ENCODE results near the gene CTAG1B.
A peak's percentile ranks its signal among the peaks of the same experiment; 100 is the strongest.
"Not testable (repeated sequence)": the region's sequence is repeated elsewhere in the genome, so short reads cannot be mapped to it uniquely, and the experiment has no call there.

The CTAG1B gene

GRCh38 chrX:154620767-154621414 is 1.8 kb upstream of the CTAG1B start:
- DNase-seq (ENCODE audit: low read depth) = not testable (repeated sequence)

GRCh38 chrX:154613586-154613985 is 5.5 kb downstream of the CTAG1B start:
- not testable (repeated sequence) for DNase-seq (ENCODE audit: low read depth)

GRCh38 chrX:154611146-154611545 is 7.9 kb downstream of the CTAG1B start:
- not testable (repeated sequence) for DNase-seq (ENCODE audit: low read depth)

DNA sequence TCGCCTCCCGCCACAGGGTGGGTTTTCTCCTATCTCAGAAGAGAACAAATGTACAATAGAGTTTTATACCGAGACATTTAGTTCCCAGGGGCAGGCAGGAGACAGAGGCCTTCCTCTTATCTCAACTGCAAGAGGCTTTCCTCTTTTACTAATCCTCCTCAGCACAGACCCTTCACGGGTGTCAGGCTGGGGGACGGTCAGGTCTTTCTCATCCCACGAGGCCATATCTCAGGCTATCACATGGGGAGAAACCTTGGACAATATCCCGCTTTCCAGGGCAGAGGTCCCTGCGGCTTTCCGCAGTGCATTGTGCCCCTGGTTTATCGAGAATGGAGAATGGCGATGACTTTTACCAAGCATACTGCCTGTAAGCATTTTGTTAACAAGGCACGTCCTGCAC is 10.3 kb downstream of the CTAG1B start:
- DNase-seq (ENCODE audit: low read depth) = not testable (repeated sequence)

- not testable (repeated sequence) for DNase-seq (ENCODE audit: low read depth)
Measured at GRCh38 chrX:154607976-154608375, 11.1 kb downstream of the CTAG1B start.

DNA sequence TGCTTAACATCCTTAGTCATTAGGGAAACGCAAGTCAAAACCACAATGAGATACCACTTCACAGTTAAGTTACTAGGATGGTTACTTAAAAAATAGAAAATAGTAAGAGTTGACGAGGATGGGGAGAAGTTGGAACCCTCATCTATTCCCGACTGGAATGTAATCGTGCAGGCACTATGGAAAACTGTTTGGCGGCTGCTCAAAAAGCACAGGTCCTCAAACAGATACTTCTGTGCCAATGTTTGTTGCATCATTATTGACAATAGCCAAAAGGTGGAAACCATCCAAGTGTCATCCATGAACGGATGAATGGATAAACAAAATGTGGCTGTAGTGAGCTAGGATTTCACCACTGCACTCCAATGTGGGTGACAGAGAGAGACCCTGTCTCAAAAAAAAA is 11.7 kb downstream of the CTAG1B start:
- no peak for DNase-seq (ENCODE audit: low read depth)

- no peak for DNase-seq (ENCODE audit: low read depth)
Measured at GRCh38 chrX:154605566-154605965, 13.5 kb downstream of the CTAG1B start.

- peak; percentile 64 for DNase-seq (ENCODE audit: low read depth)
Measured at GRCh38 chrX:154603438-154604430, 15.3 kb downstream of the CTAG1B start.

GRCh38 chrX:154602766-154603437 is 16.2 kb downstream of the CTAG1B start:
- DNase-seq (ENCODE audit: low read depth) = no peak

DNA sequence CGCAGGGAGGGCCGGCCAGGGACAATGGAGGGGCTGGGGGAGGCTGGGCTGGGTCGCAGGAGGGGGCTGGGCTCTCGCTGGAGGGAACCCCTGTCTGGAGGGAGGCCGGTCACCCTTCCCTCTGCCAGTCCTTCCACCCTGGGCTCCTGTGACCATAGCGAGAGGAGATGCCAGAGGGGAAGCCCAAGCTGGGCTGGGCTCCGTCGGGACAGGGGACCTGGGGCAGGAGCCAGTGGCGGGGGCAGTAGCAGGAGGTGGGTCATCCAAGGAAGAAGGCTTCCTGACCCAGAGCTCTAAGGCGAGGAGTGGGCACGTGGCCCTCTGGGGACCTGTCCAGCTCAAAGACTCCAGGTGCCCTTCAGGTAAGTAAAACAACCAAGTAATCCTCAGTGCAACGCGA is 16.9 kb downstream of the CTAG1B start:
- no peak for DNase-seq (ENCODE audit: low read depth)

DNA sequence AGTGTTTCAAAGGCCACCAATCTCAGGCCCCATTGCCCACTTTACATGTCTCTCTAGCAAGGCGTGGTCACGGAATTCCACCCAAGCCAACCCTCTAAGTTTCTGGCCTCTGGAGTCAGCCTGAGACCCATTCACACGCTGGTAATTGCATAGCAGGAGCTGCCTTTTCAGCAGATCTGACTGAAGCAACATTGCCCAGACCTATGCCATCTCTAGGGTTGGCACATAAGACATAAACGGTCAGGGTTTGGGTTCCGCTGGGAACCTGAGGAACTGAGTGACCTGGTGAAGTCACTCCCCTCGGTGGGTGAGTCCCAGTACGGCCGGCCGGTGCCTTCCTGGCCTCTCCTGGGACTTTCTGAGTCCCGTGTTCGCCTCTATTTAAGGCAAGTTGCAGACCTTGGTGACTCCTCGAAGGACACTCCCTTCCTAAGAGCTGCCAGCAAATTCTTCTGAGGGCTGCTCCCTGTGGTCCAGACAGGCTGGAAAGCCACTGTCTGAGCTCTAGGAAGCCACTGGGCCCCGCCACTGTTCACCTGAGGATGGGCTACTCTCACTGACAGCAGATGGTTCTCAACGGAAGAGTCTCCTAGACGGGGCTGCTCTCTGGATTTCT is 18.2 kb downstream of the CTAG1B start:
- peak; percentile 33 for DNase-seq (ENCODE audit: low read depth)

DNA sequence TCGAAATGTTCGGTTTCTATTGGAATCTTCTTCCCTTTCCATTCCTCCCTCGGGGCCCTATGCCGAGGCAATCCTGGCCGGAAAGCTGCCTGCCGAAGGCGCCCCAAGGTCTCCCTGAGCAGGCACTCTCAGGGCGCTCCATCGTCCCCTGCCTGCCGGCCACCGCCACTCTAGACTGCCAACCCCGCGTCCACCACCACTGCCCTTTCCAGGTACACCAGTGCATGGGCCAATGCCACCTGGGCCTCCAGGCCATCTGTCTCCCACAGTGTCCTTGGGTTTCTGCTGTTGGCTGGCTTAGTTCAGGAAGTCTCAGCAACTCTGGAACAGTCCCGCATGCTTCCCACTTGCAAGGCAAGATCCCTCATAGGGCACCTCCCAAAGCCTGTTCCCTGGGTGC is 19.6 kb downstream of the CTAG1B start:
- no peak for DNase-seq (ENCODE audit: low read depth)

- no peak for DNase-seq (ENCODE audit: low read depth)
Measured at GRCh38 chrX:154598656-154599055, 20.4 kb downstream of the CTAG1B start.

DNA sequence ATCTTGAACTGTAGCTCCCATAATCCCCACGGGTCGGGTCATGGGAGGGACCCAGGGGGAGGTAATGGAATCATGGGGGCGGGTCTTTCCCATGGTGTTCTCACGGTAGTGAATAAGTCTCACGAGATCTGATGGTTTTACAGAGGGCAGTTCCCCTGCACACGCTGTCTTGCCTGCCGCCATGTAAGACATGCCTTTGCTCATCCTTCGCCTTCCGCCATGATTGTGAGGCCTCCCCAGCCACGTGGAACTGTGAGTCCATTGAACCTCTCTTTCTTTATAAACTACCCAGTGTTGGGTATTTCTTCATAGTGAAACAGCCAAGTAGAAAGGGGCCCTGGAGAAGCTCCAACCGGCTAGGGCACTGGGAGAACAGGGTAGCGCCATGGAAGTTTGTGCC is 21.9 kb downstream of the CTAG1B start:
- no peak for DNase-seq (ENCODE audit: low read depth)

DNA sequence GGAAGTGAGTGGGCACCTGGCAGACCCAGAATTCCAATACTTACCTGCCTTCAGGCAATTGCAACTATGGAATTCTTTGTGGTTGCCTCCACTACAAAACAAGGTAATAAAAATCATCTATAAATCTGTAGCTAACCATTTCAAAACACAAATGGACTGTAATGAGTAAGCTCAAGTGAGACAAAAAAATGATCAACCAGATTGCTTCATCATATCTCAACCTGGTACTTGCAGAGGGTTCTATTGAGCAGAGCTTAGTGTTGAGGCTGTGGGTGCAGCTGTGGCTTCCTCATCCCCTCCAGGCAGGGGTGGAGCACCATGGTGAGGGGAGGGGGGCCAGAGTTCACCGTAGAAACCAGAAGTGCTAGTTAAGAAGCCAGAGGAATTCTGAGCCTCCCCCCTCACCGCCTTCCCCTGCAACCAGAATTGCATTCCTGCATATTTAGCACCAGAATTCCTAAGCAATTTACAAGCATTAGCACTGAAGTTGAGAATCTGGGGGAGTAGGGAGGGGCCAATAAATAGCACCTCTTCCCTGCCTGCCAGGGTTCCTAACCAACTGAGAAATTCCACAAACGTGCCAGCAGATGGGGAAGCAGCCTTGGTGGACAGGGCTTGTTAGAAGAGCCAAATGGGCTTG is 22.7 kb downstream of the CTAG1B start:
- DNase-seq (ENCODE audit: low read depth) = peak; percentile 84

DNA sequence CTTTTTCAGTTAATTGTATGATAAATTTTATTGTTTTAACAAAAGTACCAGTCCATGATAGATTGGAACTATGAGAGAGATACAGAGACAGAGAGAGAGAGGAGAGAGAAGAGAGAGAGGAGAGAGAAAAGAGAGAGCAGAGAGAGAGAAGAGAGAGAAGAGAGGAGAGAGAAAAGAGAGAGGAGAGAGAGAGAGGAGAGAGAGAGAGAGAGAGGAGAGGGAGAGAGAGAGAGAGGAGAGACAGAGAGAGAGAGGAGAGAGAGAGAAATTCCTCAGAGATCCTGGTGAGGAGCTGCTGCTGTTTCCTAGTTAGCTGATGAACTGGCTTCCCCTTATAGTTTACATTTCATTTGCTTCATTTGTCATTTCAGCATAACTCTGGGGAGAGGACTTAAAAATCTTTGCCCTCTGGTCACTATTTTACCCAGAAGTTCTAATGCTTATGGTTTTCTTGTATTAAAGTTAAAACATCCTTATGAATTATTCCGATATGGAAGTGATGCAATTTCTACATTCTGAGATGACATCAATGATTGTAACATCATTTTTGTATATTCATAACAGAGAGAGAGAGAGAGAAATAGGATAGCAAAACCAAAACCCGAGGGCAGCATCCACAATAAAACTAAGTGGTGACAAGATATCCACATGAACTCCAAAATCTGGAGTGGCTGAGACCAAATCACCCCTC is 23.4 kb downstream of the CTAG1B start:
- no peak for DNase-seq (ENCODE audit: low read depth)

GRCh38 chrX:154594491-154594890 is 24.6 kb downstream of the CTAG1B start:
- no peak for DNase-seq (ENCODE audit: low read depth)

DNA sequence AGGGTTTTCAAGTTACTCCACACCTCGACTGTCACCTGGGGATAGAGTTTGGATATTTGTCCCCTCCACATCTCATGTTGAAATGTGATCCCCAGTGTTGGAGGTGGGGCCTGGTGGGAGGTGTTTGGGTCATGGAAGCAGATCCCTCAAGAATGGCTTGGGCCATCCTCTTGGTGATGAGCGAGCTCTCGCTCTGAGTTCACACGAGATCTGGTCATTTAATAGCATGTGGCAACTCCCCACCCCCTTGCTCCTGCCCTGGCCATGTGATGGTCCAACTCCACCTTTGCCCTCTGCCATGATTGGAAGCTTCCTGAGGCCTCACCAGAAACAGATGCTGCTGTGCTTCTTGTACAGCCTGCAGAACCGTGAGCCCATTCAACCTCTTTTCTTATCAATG is 25.9 kb downstream of the CTAG1B start:
- no peak for DNase-seq (ENCODE audit: low read depth)

- no peak for DNase-seq (ENCODE audit: low read depth)
Measured at GRCh38 chrX:154592505-154592904, 26.6 kb downstream of the CTAG1B start.

- DNase-seq (ENCODE audit: low read depth) = not testable (repeated sequence)
Measured at GRCh38 chrX:154590415-154590814, 28.7 kb downstream of the CTAG1B start.

DNA sequence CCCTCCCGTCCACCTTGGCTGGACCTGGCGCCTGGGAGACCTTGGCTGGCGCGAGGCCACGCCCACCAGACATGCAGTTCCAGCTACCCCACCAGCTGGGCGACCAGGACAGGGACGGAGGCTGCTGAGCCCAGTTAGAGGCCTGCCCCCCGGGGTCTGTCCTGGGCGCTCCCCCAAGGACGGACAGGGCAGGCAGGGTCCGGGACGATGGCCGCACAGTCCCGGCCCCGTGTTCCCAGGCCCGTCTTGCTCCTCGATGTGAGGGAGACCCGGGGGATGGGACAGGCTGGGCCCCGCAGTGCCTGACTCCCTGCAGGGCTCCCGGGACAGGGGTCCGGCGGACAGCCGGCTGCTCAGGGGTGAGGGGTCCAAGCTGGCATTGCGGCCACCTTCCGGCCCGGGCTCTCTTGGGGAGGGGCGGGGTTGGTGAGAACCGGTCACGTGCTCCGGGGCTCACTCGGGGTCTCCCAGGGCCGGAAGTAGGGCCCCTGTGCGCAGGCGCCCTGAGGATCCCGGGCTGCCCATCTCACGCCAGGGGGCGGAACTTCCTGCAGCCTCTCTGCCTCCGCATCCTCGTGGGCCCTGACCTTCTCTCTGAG is 34.4 kb downstream of the CTAG1B start, which contains the start of gene CTAG1A:
CTAG1A (plus strand) TSS at position 549 of the 599 bp plus-strand sequence. CDS start 74 bp downstream, outside the sequence.
- DNase-seq (ENCODE audit: low read depth) = not testable (repeated sequence)
